AML-193 (cell line): ENCODE data around the gene C16orf95.
"Not testable (repeated sequence)": the region's sequence is repeated elsewhere in the genome, so short reads cannot be mapped to it uniquely, and the experiment has no call there.

Experiments
- DNase-seq, 2 experiments: peaks; one replicate each; lab custom pipeline; 2025; lab: John Stamatoyannopoulos, UW

Gene C16orf95

GRCh38 chr16:87286839-87287626 lies 30.2 kb downstream of the C16orf95 start:
- DNase-seq, result no peak

- DNase-seq, result no peak
These were observed 33.0 kb downstream of the C16orf95 start for GRCh38 chr16:87284183-87284582.

- DNase-seq, result no peak
These were observed 38.0 kb downstream of the C16orf95 start for GRCh38 chr16:87279094-87279658.

GRCh38 chr16:87278191-87279093 lies 38.8 kb downstream of the C16orf95 start:
- peak; percentile 32 to 48 for DNase-seq

GRCh38 chr16:87276924-87277323 lies 40.3 kb downstream of the C16orf95 start:
- no peak for DNase-seq

- DNase-seq, result no peak
These were observed 41.0 kb downstream of the C16orf95 start for GRCh38 chr16:87276091-87276701.

GRCh38 chr16:87274794-87275193 lies 42.4 kb downstream of the C16orf95 start:
- DNase-seq, result no peak

- DNase-seq, result no peak
These were observed 43.6 kb downstream of the C16orf95 start for GRCh38 chr16:87273471-87274030.

- no peak for DNase-seq
These were observed 45.9 kb downstream of the C16orf95 start for GRCh38 chr16:87271256-87271655.

- DNase-seq, result no peak
These were observed 49.6 kb downstream of the C16orf95 start for GRCh38 chr16:87267566-87267965.

GRCh38 chr16:87266846-87267245 lies 50.3 kb downstream of the C16orf95 start:
- DNase-seq, result no peak

GRCh38 chr16:87265261-87265660 lies 51.9 kb downstream of the C16orf95 start:
- DNase-seq, result no peak

GRCh38 chr16:87264634-87265033 lies 52.6 kb downstream of the C16orf95 start:
- no peak for DNase-seq

- no peak for DNase-seq
These were observed 53.7 kb downstream of the C16orf95 start for GRCh38 chr16:87263418-87264052.

GRCh38 chr16:87259431-87259830 lies 57.8 kb downstream of the C16orf95 start:
- DNase-seq, result no peak

GRCh38 chr16:87258653-87259052 lies 58.5 kb downstream of the C16orf95 start:
- not testable (repeated sequence) for DNase-seq

GRCh38 chr16:87255866-87256265 lies 61.3 kb downstream of the C16orf95 start:
- DNase-seq, result no peak

- DNase-seq, result no peak
These were observed 62.5 kb downstream of the C16orf95 start for GRCh38 chr16:87254734-87255133.

- DNase-seq, result no peak
These were observed 62.9 kb downstream of the C16orf95 start for GRCh38 chr16:87254296-87254695.

GRCh38 chr16:87253536-87253935 lies 63.7 kb downstream of the C16orf95 start:
- DNase-seq, result no peak
